Natural killer cell (primary cell): ENCODE measurements around the gene SRPX. TPM values are rescaled to one million over a fixed set of nuclear protein-coding genes. Genes with fewer than 3 reads are reported as not detected.

Source experiments
- ATAC-seq, 3 donors: fragments of 150-1000 bp in 2 of 3; fragments of 200-7000 bp in 1 of 3; cut with Tn5 transposase; 1 replicate in 1 of 3; 2 replicates in 2 of 3; pipeline ENCODE4 v1.10.0; 2021; ENCODE audit warnings: mild to moderate bottlenecking in 2 of 3, moderate library complexity in 2 of 3
- DNase-seq, 2 donors: peaks; one replicate each; pipeline versions ENCODE4 v3.0.0 to v3.0.0-alpha.2; 2013 to 2021; ENCODE audit warnings: mixed read lengths in 1 of 2
- H3K27ac ChIP-seq: one replicate; pipeline ENCODE4 v1.5.1; 2013; ENCODE audit warnings: mild to moderate bottlenecking, low read length
- H3K27me3 ChIP-seq: one replicate; pipeline ENCODE4 v1.6.1; 2013; ENCODE audit warnings: low read length; ENCODE audit not compliant: control insufficient read depth, insufficient read depth
- H3K36me3 ChIP-seq: one replicate; pipeline ENCODE4 v1.6.1; 2013; ENCODE audit warnings: low read length; ENCODE audit not compliant: control insufficient read depth, insufficient read depth
- H3K4me1 ChIP-seq: one replicate; pipeline ENCODE4 v1.6.1; 2013; ENCODE audit warnings: low read length; ENCODE audit not compliant: control insufficient read depth, insufficient read depth
- H3K4me3 ChIP-seq: one replicate; pipeline ENCODE4 v1.5.1; 2013; ENCODE audit warnings: low read length
- H3K9me3 ChIP-seq: one replicate; pipeline ENCODE4 v1.6.1; 2013; ENCODE audit warnings: low read length; ENCODE audit not compliant: control insufficient read depth, insufficient read depth
- H3K27ac Mint-ChIP-seq, 2 donors: one replicate each; pipeline ENCODE4 v1.8.0; 2022; ENCODE audit warnings: mild to moderate bottlenecking in 2 of 2, mixed read lengths in 2 of 2, moderate library complexity in 1 of 2
- H3K27me3 Mint-ChIP-seq, 2 donors: one replicate each; pipeline ENCODE4 v1.8.0; 2022; ENCODE audit warnings: low read depth in 2 of 2, mixed read lengths in 2 of 2
- H3K36me3 Mint-ChIP-seq: one replicate; pipeline ENCODE4 v1.8.0; 2022; ENCODE audit warnings: mixed read lengths
- H3K4me1 Mint-ChIP-seq, 2 donors: one replicate each; pipeline ENCODE4 v1.8.0; 2022; ENCODE audit warnings: mixed read lengths in 2 of 2
- H3K4me3 Mint-ChIP-seq: one replicate; pipeline ENCODE4 v1.8.0; 2022; ENCODE audit warnings: mild to moderate bottlenecking, moderate library complexity, mixed read lengths
- H3K9me3 Mint-ChIP-seq, 2 donors: one replicate each; pipeline ENCODE4 v1.8.0; 2022; ENCODE audit warnings: mixed read lengths in 2 of 2
- WGBS: methylation state at CpG from one replicate; pipeline ENCODE4 v1.1.7; 2013; ENCODE audit warnings: missing lambda C conversion rate; ENCODE audit not compliant: insufficient coverage; 5-methylcytosine and 5-hydroxymethylcytosine counted together
- intact Hi-C: fragments of 100-400 bp; cut with micrococcal nuclease; formaldehyde crosslinking; loops from one replicate; pipeline ENCODE4 v1.14.2; 2022
- total RNA-seq, 4 donors: library from RNA; stranded (reverse); fragments of 120-200 nt in 1 of 4; gene quantifications; one replicate each; pipeline versions ENCODE4 v1.2.3 to v1.2.4, GENCODE V29; 2013 to 2022
- TF ChIP-seq, protein P1 (sequence below): fragments of 200-600 bp; IDR thresholded peaks from one replicate; pipeline ENCODE4 v1.8.0; 2022; ENCODE audit warnings: antibody characterized with exemption

Gene SRPX
- total RNA-seq, 3 donors from 2014 or later (not counting 1 experiment from before 2014, with no cell fraction given) = 0.20 TPM; not detected in 2

GRCh38 chrX:38240541-38240940 lies 19.9 kb upstream of the SRPX start:
- no peaks in the 10 kb centered on the region for H3K36me3 ChIP-seq
- WGBS = 100% methylated on average over 1 of the region's 2 CpGs

DNA sequence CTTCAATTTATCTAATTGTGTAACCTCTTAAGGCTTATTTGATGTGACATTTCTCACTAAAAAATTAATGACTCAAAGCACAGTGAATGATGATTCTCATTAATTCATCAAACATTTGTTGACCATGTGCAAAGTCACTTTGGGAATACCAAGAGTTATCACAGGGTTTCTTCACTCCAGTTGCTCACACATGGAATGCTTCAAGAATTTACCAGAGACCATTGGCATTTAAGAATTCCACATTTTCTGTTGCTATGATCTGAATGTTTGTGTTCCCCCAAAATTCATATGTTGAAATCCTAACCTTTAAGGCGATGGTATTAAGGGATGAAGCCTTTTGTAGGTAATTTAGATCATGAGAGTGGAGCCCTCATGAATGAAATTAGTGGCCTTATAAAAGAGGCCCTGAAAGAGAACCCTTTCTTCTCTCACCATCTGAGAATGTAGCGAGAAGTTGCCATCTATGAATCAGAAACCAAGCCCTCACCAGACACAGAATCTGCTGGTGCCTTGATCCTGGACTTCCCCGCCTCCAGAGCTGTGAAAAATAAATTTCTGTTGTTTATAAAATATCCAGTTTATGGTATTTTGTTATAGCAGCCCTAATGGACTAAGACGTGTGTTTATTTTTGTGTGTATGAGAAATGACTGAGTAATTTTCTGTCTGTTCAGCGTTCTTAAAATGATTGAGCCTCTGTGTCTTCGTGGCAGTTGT lies 16.4 kb upstream of the SRPX start:
- H3K36me3 Mint-ChIP-seq = no peaks in the 10 kb centered on the region
- no peaks in the 10 kb centered on the region for H3K9me3 Mint-ChIP-seq
- H3K27me3 Mint-ChIP-seq = peaks cover 6 to 12% of the 10 kb centered on the region in 2 donors
- Histone ChIP-seq H3K4me3 (no peak overlapping the region), H3K4me1 (no peaks in the 10 kb centered on the region), H3K27me3 (no peaks in the 10 kb centered on the region), H3K9me3 (no peaks in the 10 kb centered on the region), H3K36me3 (no peaks in the 10 kb centered on the region), H3K27ac (no peak overlapping the region)
- TF ChIP-seq, protein P1, sequence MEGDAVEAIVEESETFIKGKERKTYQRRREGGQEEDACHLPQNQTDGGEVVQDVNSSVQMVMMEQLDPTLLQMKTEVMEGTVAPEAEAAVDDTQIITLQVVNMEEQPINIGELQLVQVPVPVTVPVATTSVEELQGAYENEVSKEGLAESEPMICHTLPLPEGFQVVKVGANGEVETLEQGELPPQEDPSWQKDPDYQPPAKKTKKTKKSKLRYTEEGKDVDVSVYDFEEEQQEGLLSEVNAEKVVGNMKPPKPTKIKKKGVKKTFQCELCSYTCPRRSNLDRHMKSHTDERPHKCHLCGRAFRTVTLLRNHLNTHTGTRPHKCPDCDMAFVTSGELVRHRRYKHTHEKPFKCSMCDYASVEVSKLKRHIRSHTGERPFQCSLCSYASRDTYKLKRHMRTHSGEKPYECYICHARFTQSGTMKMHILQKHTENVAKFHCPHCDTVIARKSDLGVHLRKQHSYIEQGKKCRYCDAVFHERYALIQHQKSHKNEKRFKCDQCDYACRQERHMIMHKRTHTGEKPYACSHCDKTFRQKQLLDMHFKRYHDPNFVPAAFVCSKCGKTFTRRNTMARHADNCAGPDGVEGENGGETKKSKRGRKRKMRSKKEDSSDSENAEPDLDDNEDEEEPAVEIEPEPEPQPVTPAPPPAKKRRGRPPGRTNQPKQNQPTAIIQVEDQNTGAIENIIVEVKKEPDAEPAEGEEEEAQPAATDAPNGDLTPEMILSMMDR = no peak
- no peak overlapping the region for H3K27ac Mint-ChIP-seq
- WGBS = 92% methylated on average over 3 of the region's 6 CpGs
- no peaks in the 10 kb centered on the region for H3K4me1 Mint-ChIP-seq
- no peak overlapping the region for H3K4me3 Mint-ChIP-seq
- DNase-seq (no peak), ATAC-seq (no peak)
- intact Hi-C loops = no loop called here

More at GRCh38 chrX:38240541-38240940, 19.9 kb upstream of the SRPX start:
- peaks cover 3 to 25% of the 10 kb centered on the region in 2 donors for H3K27me3 Mint-ChIP-seq
- no peaks in the 10 kb centered on the region for H3K4me1 Mint-ChIP-seq
- Histone ChIP-seq H3K9me3 (no peaks in the 10 kb centered on the region), H3K4me1 (no peaks in the 10 kb centered on the region), H3K27ac (no peak overlapping the region), H3K27me3 (no peaks in the 10 kb centered on the region), H3K4me3 (no peak overlapping the region)
- no peak overlapping the region for H3K27ac Mint-ChIP-seq
- no peak overlapping the region for H3K4me3 Mint-ChIP-seq
- intact Hi-C loops = no loop called here
- no peaks in the 10 kb centered on the region for H3K36me3 Mint-ChIP-seq
- ATAC-seq = no peak
- TF ChIP-seq, protein P1 = no peak
- DNase-seq = no peak
- no peaks in the 10 kb centered on the region for H3K9me3 Mint-ChIP-seq

GRCh38 chrX:38233891-38234667 lies 13.4 kb upstream of the SRPX start:
- TF ChIP-seq, protein P1 = no peak
- WGBS = 58% methylated on average over 3 of the region's 3 CpGs
- intact Hi-C loops = no loop called here
- H3K4me3 ChIP-seq = no peak overlapping the region
- H3K4me3 Mint-ChIP-seq = no peak overlapping the region
- H3K27ac Mint-ChIP-seq = no peak overlapping the region
- DNase-seq (no peak), ATAC-seq (no peak)
- H3K4me1 Mint-ChIP-seq = no peaks in the 10 kb centered on the region
- H3K36me3 ChIP-seq = no peaks in the 10 kb centered on the region
- no peaks in the 10 kb centered on the region for H3K27me3 ChIP-seq
- no peaks in the 10 kb centered on the region for H3K9me3 Mint-ChIP-seq
- no peak overlapping the region for H3K27ac ChIP-seq
- H3K27me3 Mint-ChIP-seq = peaks cover 3 to 12% of the 10 kb centered on the region in 2 donors
- no peaks in the 10 kb centered on the region for H3K36me3 Mint-ChIP-seq
- no peaks in the 10 kb centered on the region for H3K4me1 ChIP-seq
- no peaks in the 10 kb centered on the region for H3K9me3 ChIP-seq
